BLaER1 treated with 17β-estradiol and CSF1 and Interleukin-3, amounts not matched to agents 10 nM and 100 nM (cell line): Measurements from ENCODE around the gene SMIM43.

ENCODE experiments used
- H3K27ac ChIP-seq, 11 experiments: shearing (Covaris generic); formaldehyde crosslinking; 2 replicates each; pipeline ENCODE4 v1.8.1; 2022
- H3K27me3 ChIP-seq, 11 experiments: shearing (Covaris generic); formaldehyde crosslinking; 2 replicates each; pipeline ENCODE4 v1.8.1; 2022
- H3K36me3 ChIP-seq, 11 experiments: shearing (Covaris generic); formaldehyde crosslinking; 2 replicates each; pipeline ENCODE4 v1.8.1; 2022
- H3K4me1 ChIP-seq, 10 experiments: shearing (Covaris generic); formaldehyde crosslinking; 2 replicates each; pipeline ENCODE4 v1.8.1; 2022
- H3K4me2 ChIP-seq, 11 experiments: shearing (Covaris generic); formaldehyde crosslinking; 2 replicates each; pipeline ENCODE4 v1.8.1; 2022
- H3K4me3 ChIP-seq, 10 experiments: shearing (Covaris generic); formaldehyde crosslinking; 2 replicates each; pipeline ENCODE4 v1.8.1; 2022
- H3K9ac ChIP-seq, 11 experiments: shearing (Covaris generic); formaldehyde crosslinking; 2 replicates each; pipeline ENCODE4 v1.8.1; 2022
- H3K9me3 ChIP-seq, 11 experiments: shearing (Covaris generic); formaldehyde crosslinking; replicated peaks in 1 of 11; 2 replicates each; pipeline ENCODE4 v1.8.1; 2022
- H4K20me1 ChIP-seq, 11 experiments: shearing (Covaris generic); formaldehyde crosslinking; 2 replicates each; pipeline ENCODE4 v1.8.1; 2022
- Cebpa-rat ChIP-seq, 11 experiments: shearing (Covaris generic); IDR thresholded peaks; 2 replicates each; pipeline ENCODE4 v1.8.1; 2022

Gene SMIM43

DNA sequence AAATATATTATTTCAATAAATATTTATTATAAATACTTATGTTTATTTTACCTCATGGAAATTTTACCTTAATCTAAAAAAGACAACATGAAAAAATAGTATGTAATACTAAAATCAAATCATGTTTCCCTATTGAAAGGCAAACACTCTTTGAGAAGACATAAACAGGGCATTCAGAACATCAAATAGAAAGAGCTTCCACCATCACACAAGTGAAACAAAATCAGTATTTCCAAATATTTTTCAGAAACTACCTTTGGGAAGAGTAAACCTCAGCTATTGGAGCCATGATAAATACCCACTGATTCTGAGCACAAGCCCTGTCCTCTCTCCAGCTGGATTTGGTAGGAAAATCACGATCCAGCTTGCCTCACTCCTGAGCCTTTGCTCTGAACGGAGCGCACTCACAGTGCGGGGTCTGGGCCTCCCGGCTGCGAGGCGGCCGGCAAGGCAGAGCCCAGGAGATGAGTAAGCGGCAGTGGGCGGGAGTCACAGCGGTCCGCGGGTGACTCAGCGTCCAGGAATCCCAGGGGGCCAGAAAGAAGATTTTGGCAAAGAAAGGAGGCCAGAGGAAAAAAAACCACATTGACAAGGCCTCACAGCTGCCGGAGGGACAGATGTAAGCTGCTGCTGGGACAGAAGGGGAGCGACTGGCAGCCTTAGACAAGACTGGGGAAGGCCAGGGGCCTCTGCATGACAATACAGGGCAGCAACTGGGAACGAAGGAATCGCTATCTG lies 53.5 kb downstream of the SMIM43 start:
- H3K4me2 ChIP-seq: peak overlapping the region in 6 of 11 experiments; percentile 3 to 61 (median 21); a peak in 7 of 22 replicates

DNA sequence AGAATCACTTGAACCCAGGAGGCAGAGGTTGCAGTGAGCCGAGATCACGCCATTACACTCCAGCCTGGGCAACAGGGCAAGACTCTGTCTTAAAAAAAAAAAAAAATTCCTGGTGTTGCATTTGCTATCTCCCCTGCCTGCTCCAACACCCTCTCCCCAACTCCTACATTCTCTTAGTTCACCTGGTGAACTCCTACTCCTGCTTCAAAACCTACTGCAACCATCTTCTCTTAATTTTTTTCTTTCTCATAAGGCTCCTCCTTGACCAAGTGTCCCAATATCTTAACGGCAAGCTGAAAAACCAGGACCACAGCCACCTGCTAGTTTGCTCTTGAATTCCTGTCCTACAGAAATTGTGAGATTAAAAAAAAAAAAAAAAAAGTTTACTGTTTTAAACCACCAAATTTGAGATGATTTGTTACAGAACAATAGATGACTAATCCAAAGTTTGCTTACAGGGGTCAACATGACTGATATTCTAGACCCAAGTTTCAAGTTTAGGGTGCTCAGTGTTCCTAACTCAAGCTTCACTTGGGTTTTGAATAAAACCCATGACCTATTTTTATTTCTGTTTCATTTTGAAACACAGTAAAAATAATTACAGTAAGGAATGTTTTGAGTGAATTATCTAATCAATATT lies 55.1 kb downstream of the SMIM43 start:
- no peaks in the 10 kb centered on the region for H3K9me3 ChIP-seq
- H3K27ac ChIP-seq: no peak overlapping the region
- H3K4me1 ChIP-seq: peaks cover 0 to 17% (median 2%) of the 10 kb centered on the region in 10 experiments; a peak in 6 of 20 replicates
- no peak for TF ChIP-seq Cebpa-rat (IDR thresholded peaks at IDR 0.05)
- no peak overlapping the region for H3K4me2 ChIP-seq
- no peaks in the 10 kb centered on the region for H3K36me3 ChIP-seq
- H3K27me3 ChIP-seq: no peaks in the 10 kb centered on the region
- no peak overlapping the region for H3K9ac ChIP-seq
- H3K4me3 ChIP-seq: no peak overlapping the region
- H4K20me1 ChIP-seq: no peaks in the 10 kb centered on the region

More for the DNA sequence above, 53.5 kb downstream of the SMIM43 start:
- H3K9me3 ChIP-seq: no peaks in the 10 kb centered on the region
- H3K36me3 ChIP-seq: no peaks in the 10 kb centered on the region
- H3K27ac ChIP-seq: no peak overlapping the region
- no peaks in the 10 kb centered on the region for H3K27me3 ChIP-seq
- no peaks in the 10 kb centered on the region for H4K20me1 ChIP-seq
- 0 out of 22 replicates have a peak overlapping the region, but pooled peaks of 1 of the 11 experiments have one; percentile 0 for H3K9ac ChIP-seq
- H3K4me3 ChIP-seq: no peak overlapping the region
- TF ChIP-seq Cebpa-rat (IDR thresholded peaks at IDR 0.05): no peak
- H3K4me1 ChIP-seq: peaks cover 0 to 15% (median 2%) of the 10 kb centered on the region in 10 experiments; a peak in 6 of 20 replicates
